HFFc6 (cell line): ENCODE measurements around the gene EML3. TPM values are rescaled to one million over a fixed set of nuclear protein-coding genes. Genes with fewer than 3 reads are reported as not detected.

Experiments
- DNase-seq: peaks from one replicate; pipeline ENCODE4 v3.0.0-alpha.2; 2018
- H3K27ac Mint-ChIP-seq: 2 replicates; pipeline ENCODE4 v1.8.0; 2020; ENCODE audit warnings: mild to moderate bottlenecking, mixed read lengths
- H3K27me3 Mint-ChIP-seq: 2 replicates; pipeline ENCODE4 v1.8.0; 2021; ENCODE audit warnings: mild to moderate bottlenecking, moderate library complexity, mixed read lengths; ENCODE audit not compliant: insufficient read depth
- H3K36me3 Mint-ChIP-seq: 2 replicates; pipeline ENCODE4 v1.8.0; 2021; ENCODE audit warnings: low read depth, mixed read lengths
- H3K4me1 Mint-ChIP-seq: 2 replicates; pipeline ENCODE4 v1.8.0; 2020; ENCODE audit warnings: low read depth, mixed read lengths
- H3K4me3 Mint-ChIP-seq: 2 replicates; pipeline ENCODE4 v1.8.0; 2020; ENCODE audit warnings: mild to moderate bottlenecking, moderate library complexity, mixed read lengths
- H3K9me3 Mint-ChIP-seq: 2 replicates; pipeline ENCODE4 v1.8.0; 2020; ENCODE audit warnings: mild to moderate bottlenecking, mixed read lengths
- CTCF ChIP-seq: fragments of 200-600 bp; sonication (generic); IDR thresholded peaks from 2 replicates; pipeline ENCODE4 v1.5.0; 2021; ENCODE audit warnings: antibody characterized with exemption, mild to moderate bottlenecking
- total RNA-seq, 6 experiments: library from RNA; stranded (reverse); fragmentation: NEBNext Ultra II Directional; extraction: Animal tissue kit (Norgen Biotek cat#: 25700); gene quantifications; 2 replicates in 1 of 6; 3 replicates in 5 of 6; pipeline ENCODE4 v1.2.3, GENCODE V29; 2021

Gene EML3
- total RNA-seq, 6 experiments from 2014 or later: 32.5 to 39.6 (median 36.4) TPM

GRCh38 chr11:62645946-62646824 lies 33.6 kb upstream of the EML3 start, which contains the start of gene GANAB:
GANAB (minus strand) TSS chr11:62646613; CDS start chr11:62646599, 14 bp downstream.
- Mint-ChIP-seq H3K9me3 (no peaks in the 10 kb centered on the region), H3K36me3 (peaks cover 9% of the 10 kb centered on the region), H3K27me3 (peaks cover 2% of the 10 kb centered on the region; the same call in 1 of the 2 replicates), H3K4me3 (peak within 1 kb of the TSS; percentile 98), H3K4me1 (peaks cover 13% of the 10 kb centered on the region), H3K27ac (peak within 1 kb of the TSS; percentile 92)
- peak; percentile 98 for DNase-seq
- peak; percentile 20; the same call in 1 of the 2 replicates for TF ChIP-seq CTCF

GRCh38 chr11:62645671-62645945 lies 33.0 kb upstream of the EML3 start:
- peaks cover 13% of the 10 kb centered on the region for H3K4me1 Mint-ChIP-seq
- peaks cover 9% of the 10 kb centered on the region for H3K36me3 Mint-ChIP-seq
- DNase-seq: no peak
- H3K27ac Mint-ChIP-seq: peak overlapping the region; percentile 92
- no peak for TF ChIP-seq CTCF
- H3K4me3 Mint-ChIP-seq: peak overlapping the region; percentile 98
- no peaks in the 10 kb centered on the region for H3K9me3 Mint-ChIP-seq
- H3K27me3 Mint-ChIP-seq: peaks cover 2% of the 10 kb centered on the region; the same call in 1 of the 2 replicates

- Mint-ChIP-seq H3K4me3 (no peak overlapping the region; the same call in 1 of the 2 replicates), H3K27ac (no peak overlapping the region)
These were observed 31.6 kb upstream of the EML3 start for GRCh38 chr11:62644220-62644619.

GRCh38 chr11:62632492-62632891 lies 19.9 kb upstream of the EML3 start:
- TF ChIP-seq CTCF: no peak
- no peaks in the 10 kb centered on the region for H3K4me1 Mint-ChIP-seq
- no peaks in the 10 kb centered on the region for H3K9me3 Mint-ChIP-seq
- no peak for DNase-seq
- H3K36me3 Mint-ChIP-seq: peaks cover 47% of the 10 kb centered on the region
- H3K4me3 Mint-ChIP-seq: no peak overlapping the region
- peaks cover 1% of the 10 kb centered on the region; the same call in 1 of the 2 replicates for H3K27me3 Mint-ChIP-seq
- H3K27ac Mint-ChIP-seq: peak overlapping the region; percentile 32; the same call in 1 of the 2 replicates

More at GRCh38 chr11:62644220-62644619, 31.6 kb upstream of the EML3 start:
- Mint-ChIP-seq H3K36me3 (peaks cover 16% of the 10 kb centered on the region), H3K4me1 (peaks cover 13% of the 10 kb centered on the region), H3K9me3 (no peaks in the 10 kb centered on the region), H3K27me3 (peaks cover 2% of the 10 kb centered on the region; the same call in 1 of the 2 replicates)
- DNase-seq: no peak
- no peak for TF ChIP-seq CTCF

- Mint-ChIP-seq H3K4me3 (no peak overlapping the region), H3K36me3 (peaks cover 49% of the 10 kb centered on the region)
These were observed 15.1 kb upstream of the EML3 start for GRCh38 chr11:62627713-62628112.

More at GRCh38 chr11:62627713-62628112, 15.1 kb upstream of the EML3 start:
- no peaks in the 10 kb centered on the region for H3K9me3 Mint-ChIP-seq
- no peak for TF ChIP-seq CTCF
- no peak for DNase-seq
- peaks cover 1% of the 10 kb centered on the region; the same call in 1 of the 2 replicates for H3K27me3 Mint-ChIP-seq
- no peak overlapping the region for H3K27ac Mint-ChIP-seq
- peaks cover under 1% of the 10 kb centered on the region; the same call in 1 of the 2 replicates for H3K4me1 Mint-ChIP-seq
